Psoas muscle (tissue), 8 donors: ENCODE results near the gene RELN. TPM values are rescaled to one million over a fixed set of nuclear protein-coding genes. Genes with fewer than 3 reads are reported as not detected.

Experiments used
- ATAC-seq, 4 donors: fragments of 200-7000 bp; cut with Tn5 transposase; one replicate each; pipeline ENCODE4 v1.9.1; 2020; ENCODE audit warnings: moderate library complexity in 3 of 4, mild to moderate bottlenecking in 2 of 4
- DNase-seq, 2 donors: peaks; one replicate each; pipeline ENCODE4 v3.0.0-alpha.2; 2020
- H3K27ac ChIP-seq: fragments of 200-600 bp; one replicate; pipeline ENCODE4 v1.8.0; 2022
- H3K27me3 ChIP-seq, 3 donors: fragments of 200-600 bp in 1 of 3; one replicate each; pipeline versions ENCODE4 v1.6.1 to v1.8.0; 2013 to 2022; ENCODE audit warnings: low read length in 2 of 3, mild to moderate bottlenecking in 2 of 3, moderate library complexity in 1 of 3; ENCODE audit not compliant: insufficient read depth in 3 of 3
- H3K36me3 ChIP-seq, 2 donors: fragments of 200-600 bp in 1 of 2; one replicate each; pipeline versions ENCODE4 v1.6.1 to v1.8.0; 2013 to 2022; ENCODE audit warnings: low read depth in 1 of 2, mild to moderate bottlenecking in 1 of 2, moderate library complexity in 1 of 2; ENCODE audit not compliant: insufficient read depth in 1 of 2
- H3K4me1 ChIP-seq: fragments of 200-600 bp; one replicate; pipeline ENCODE4 v1.8.0; 2022
- H3K4me3 ChIP-seq: fragments of 200-600 bp; one replicate; pipeline ENCODE4 v1.8.0; 2022; ENCODE audit warnings: mild to moderate bottlenecking
- H3K9me3 ChIP-seq: fragments of 200-600 bp; one replicate; pipeline ENCODE4 v1.8.0; 2022
- CTCF ChIP-seq: fragments of 200-600 bp; IDR thresholded peaks from one replicate; pipeline ENCODE4 v1.8.0; 2022; ENCODE audit warnings: antibody characterized with exemption
- whole genome bisulfite sequencing, 3 donors: extraction: QIAGEN DNeasy Blood & Tissue Kit; methylation state at CpG; one replicate each; pipeline versions ENCODE4 v1.1.6 to v1.1.7; 2013; 5-methylcytosine and 5-hydroxymethylcytosine counted together
- intact Hi-C, 2 donors: fragments of 100-400 bp; cut with DNase I; formaldehyde crosslinking; loops; one replicate each; pipeline versions ENCODE4 v1.11.0 to v1.14.2; 2022
- polyA plus RNA-seq, 3 donors: library from polyadenylated mRNA; stranded (reverse); fragments of 200-250 nt; gene quantifications; one replicate each; pipeline ENCODE4 v1.2.3, GENCODE V29; 2013
- total RNA-seq, 4 donors: library from RNA; stranded (reverse); fragmentation: NEBNext Ultra II Directional in 2 of 4; extraction: Animal tissue kit (Norgen Biotek cat#: 25700) in 2 of 4; gene quantifications; one replicate each; pipeline versions ENCODE4 v1.2.1 to v1.2.4, GENCODE V29; 2021 to 2023
- donor health status: healthy with polysubstance abuse.
- donor health status: DM: no; HTN: no; CAD: no; lungs with moderate emphysema.
- donor health status: Bipolar disorder and iron deficiency.
- donor health status: healthy.
- donor health status: DM: yes; HTN: yes; CAD: no.
- donor health status: DM: no; HTN: no; CAD: no.
- donor health status: DM: no; HTN: no; CAD: no.
- donor health status: DM: yes; HTN: yes; CAD: no.

The RELN gene
- total and polyA plus RNA-seq, 7 donors = 0.10 to 0.44 (median 0.32) TPM

- Histone ChIP-seq H3K4me1 (no peaks in the 10 kb centered on the region), H3K9me3 (no peaks in the 10 kb centered on the region), H3K27ac (no peak overlapping the region), H3K36me3 (no peaks in the 10 kb centered on the region), H3K27me3 (no peaks in the 10 kb centered on the region), H3K4me3 (no peak overlapping the region)
- WGBS, 3 donors = 59 to 69% (median 63%) methylated on average over 5 of the region's 5 CpGs
- no peak for ATAC-seq
- no peak for DNase-seq
- intact Hi-C loops = no loop called here
- TF ChIP-seq CTCF = no peak
These were observed 20.8 kb upstream of the RELN start for GRCh38 chr7:104010052-104010909.

GRCh38 chr7:104008107-104008506, 18.6 kb upstream of the RELN start:
- TF ChIP-seq CTCF = no peak
- WGBS, 3 donors = 77 to 90% (median 86%) methylated on average over 4 of the region's 4 CpGs

GRCh38 chr7:104007614-104008013, 18.2 kb upstream of the RELN start:
- DNase-seq = no peak

More at GRCh38 chr7:104008107-104008506, 18.6 kb upstream of the RELN start:
- Histone ChIP-seq H3K27me3 (no peaks in the 10 kb centered on the region), H3K9me3 (no peaks in the 10 kb centered on the region), H3K36me3 (no peaks in the 10 kb centered on the region), H3K4me1 (no peaks in the 10 kb centered on the region), H3K4me3 (no peak overlapping the region), H3K27ac (no peak overlapping the region)
- DNase-seq (no peak), ATAC-seq (no peak)
- intact Hi-C loops = no loop called here

GRCh38 chr7:104005197-104005596, 15.7 kb upstream of the RELN start:
- no peak overlapping the region for H3K27ac ChIP-seq
- H3K4me1 ChIP-seq = no peaks in the 10 kb centered on the region
- no peak for TF ChIP-seq CTCF
- H3K4me3 ChIP-seq = no peak overlapping the region
- WGBS, 3 donors = 80 to 83% (median 81%) methylated on average over 4 of the region's 4 CpGs
- ATAC-seq (no peak), DNase-seq (no peak)
- intact Hi-C loops = no loop called here
- no peaks in the 10 kb centered on the region for H3K36me3 ChIP-seq
- peaks cover 0 to 3% (median 0%) of the 10 kb centered on the region in 3 donors for H3K27me3 ChIP-seq
- H3K9me3 ChIP-seq = no peaks in the 10 kb centered on the region

More at GRCh38 chr7:104007614-104008013, 18.2 kb upstream of the RELN start:
- no peaks in the 10 kb centered on the region for H3K9me3 ChIP-seq
- no peaks in the 10 kb centered on the region for H3K27me3 ChIP-seq
- no peak for ATAC-seq
- intact Hi-C loops = no loop called here
- H3K4me3 ChIP-seq = no peak overlapping the region
- H3K27ac ChIP-seq = no peak overlapping the region
- WGBS, 3 donors = 39 to 58% (median 50%) methylated on average over 3 of the region's 3 CpGs
- no peak for TF ChIP-seq CTCF
- H3K36me3 ChIP-seq = no peaks in the 10 kb centered on the region
- no peaks in the 10 kb centered on the region for H3K4me1 ChIP-seq
